GM19193 (cell line): ENCODE results near the gene ZNF263.

ENCODE experiments used
- POLR2A ChIP-seq: IDR thresholded peaks from 4 replicates; pipeline ENCODE4 v1.6.1; 2011; ENCODE audit not compliant: insufficient read depth, insufficient read length; ENCODE audit errors: extremely low read depth

The ZNF263 gene

DNA sequence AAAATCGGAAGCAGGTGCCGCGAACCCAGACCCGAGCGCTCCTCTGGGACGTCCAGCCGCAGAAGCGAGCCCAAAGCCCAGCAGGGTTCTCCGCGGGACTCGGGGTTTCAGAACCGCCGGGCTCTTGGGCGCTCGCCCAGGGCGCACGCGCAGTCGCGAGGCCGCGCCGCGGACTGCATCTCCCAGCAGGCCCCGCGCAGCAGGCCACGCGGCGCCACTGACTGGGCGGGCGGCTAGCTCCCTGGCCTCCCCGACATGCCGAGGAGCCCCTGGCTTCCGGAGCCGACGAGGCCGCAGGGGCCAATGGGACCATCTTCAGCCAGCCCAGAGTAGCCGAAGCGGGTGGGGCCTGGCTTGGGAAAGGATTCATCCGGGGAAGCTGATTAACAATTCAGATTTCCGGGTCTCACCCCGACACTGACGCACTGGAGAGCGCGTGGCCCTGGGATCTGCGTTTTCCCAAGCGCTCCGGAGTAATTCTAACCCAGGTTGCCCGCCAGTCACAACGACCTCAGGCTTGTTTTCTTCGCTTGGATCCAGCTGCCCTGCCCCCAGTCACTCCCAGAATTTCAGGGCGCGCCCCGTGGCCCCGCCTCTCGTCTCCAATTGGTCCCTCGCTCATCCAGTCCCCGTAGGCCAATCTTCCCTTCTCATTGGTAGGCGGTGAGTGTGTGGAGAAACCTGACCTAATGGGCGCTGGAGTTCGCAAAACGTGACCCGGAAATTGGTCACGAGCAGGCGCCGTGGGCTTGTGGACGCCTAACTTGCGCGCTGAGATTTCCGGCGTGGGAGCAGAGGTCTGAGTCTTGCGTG is at the start of gene ZNF263:
Gene ZNF263, plus strand, starts transcription at position 762 of the 813 bp plus-strand sequence. CDS start 328 bp downstream, outside the sequence.
- TF ChIP-seq POLR2A = peak; percentile 73

DNA sequence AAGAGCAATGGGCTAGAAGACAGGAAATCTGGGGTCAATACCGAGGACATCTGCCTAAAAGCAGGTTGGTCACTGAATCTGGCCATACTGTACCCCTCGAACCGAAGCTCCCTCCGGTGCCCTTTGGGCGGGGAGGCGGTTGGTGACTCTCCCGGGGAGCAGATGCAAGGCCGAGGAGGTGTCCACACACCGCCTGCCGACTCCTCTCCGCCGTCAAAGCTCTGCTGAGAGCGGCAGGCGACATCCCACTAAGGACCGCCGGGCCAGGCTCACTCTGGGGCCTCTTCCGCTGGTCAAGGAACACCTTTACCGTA is 48.8 kb upstream of the ZNF263 start:
- no peak for TF ChIP-seq POLR2A

DNA sequence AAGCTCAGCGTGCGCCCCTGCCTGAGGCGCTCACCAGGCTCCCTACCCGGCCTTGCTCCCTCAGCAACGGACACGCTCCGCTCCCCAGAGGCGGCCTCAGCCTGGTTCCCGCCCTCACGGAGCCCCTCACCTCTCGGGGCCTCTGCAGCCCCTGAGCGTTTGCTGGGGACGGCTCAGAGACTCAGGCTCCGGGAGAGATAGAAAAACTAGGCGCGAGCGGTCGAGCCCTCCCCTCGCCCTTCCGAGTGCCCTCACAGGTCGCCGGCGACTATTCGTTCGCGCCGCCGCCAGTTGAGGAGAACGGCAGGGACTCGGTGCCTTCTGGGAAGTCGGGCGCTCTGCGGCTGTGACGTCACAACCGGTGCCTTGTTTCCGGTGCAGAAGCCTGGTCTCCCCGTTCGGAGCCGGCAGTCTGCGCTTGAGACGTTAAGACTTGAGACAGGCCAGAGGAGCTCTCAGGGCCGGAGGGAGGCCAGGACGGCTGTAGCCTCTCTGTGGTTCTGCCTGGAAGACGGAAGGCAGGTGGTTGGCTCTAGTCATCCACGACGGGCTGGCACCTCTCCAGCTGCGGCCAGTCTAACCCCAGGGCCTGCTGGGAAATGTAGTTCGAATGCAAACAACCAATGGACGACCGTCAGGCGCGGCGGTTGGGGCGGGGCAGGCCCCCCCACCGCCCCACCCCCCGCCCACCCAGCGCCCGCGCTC is 48.3 kb upstream of the ZNF263 start, which contains the start of gene ZNF200:
Gene ZNF200, minus strand, starts transcription at position 302 of the 705 bp plus-strand sequence. CDS start 1,403 bp downstream, outside the sequence.
- peak; percentile 87 for TF ChIP-seq POLR2A

DNA sequence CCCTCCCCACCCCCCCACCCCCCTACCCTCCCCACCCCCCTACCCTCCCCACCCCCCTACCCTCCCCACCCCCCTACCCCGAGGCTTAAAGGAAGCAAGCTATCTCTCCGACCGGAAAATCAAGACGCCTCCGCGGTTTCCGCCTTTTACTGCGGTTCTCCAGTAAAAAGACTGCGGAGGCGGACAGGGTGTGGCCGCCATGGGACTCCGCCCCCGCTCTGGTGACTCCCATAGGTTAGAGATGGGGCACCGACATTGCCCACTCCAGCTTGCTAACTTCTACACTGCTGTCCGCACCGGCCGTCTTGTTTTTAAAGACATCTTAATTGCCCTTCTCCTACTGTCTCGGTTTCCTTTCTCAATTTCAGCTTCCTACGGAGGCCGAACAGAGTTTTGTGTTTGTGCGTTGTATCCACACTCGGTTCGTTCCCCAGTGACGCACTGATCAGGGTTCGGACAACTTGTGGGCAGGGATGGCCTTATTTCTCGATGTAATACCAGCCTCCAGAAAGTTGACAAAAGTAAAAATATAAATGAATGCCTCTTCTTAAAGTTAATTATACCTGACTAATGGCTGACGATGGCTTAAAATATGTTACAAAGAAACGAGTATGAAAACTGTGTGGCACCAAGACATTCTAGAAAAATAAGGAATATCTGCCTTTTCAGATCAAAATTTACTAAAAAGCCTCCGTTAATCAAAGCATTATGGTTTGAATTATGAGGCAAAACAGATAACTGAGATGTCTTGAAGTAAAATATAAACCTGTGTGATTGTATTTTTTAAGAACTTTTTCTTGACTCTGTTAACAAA is 47.2 kb upstream of the ZNF263 start:
- TF ChIP-seq POLR2A = no peak

DNA sequence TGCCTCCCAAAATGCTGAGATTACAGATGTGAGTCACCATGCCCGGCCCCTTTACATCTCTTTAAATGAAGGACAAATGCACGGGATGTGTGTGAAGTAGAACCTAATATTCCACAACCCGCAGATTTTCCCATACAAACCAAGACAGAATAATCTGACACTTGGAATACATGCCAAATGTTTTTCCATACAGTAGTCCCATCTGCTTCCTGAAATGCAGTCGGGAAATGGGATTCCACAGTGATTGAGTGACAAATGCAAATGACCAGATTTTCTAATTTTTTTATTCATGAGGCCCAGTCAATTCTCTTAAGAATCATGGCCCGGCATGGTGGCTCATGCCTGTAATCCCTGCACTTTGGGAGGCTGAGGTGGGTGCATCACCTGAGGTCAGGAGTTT is 41.5 kb upstream of the ZNF263 start:
- no peak for TF ChIP-seq POLR2A

DNA sequence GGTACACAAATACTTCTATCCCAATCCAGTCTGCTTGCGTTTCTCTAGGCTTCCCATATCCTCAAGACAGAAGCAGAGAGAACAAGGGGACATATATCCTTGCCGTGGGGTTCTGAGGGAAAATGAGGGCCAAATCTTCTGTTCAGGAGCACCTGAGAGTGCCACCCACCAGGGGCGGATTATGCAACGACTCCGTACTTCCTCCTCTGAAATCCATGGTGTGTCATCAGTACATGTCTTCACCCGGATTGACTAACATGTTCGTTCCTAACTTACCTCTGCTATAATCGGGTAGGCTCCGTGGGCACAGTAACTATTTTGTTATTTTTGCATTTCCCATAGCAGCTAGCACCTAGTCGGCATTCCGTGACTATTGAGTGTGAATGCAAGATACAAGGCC is 40.6 kb upstream of the ZNF263 start:
- no peak for TF ChIP-seq POLR2A

DNA sequence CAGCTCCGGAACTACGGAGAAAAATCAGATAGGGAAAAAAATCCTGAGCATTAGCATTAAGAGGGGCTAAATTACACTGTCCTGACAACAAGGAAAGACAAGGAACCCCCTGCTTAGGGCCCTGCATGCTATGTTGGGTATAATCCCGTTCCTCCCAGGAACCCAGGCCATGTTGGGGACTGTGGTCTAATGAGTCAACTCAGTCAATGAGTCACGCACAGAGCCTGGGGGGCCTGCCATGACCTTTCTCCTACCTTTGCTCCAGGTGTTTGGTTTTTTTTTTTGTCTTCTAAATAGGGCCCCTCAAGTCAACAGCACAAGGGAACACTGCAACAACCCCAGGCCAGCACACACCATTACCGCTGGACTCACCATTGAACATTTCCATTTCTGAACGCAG is 39.4 kb upstream of the ZNF263 start:
- no peak for TF ChIP-seq POLR2A

DNA sequence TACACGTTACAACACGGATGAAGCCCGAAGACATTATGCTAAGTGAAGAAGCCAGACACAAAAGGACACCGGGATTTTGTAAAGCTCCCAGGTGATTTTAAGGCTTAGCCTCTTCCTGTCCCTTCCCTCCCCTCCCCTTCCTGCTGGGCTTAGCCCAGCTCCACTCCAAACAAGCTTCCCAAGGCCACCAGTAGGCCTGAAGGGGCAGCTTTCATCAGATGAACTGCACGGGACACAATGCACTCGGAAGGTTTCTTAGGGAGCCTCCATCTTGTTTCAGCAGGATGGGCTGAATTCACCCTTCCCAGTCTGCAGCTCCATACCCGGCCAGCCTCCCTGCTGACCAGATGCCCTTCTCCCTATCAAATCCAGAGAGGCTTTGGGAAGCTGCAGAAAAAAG is 37.3 kb upstream of the ZNF263 start:
- TF ChIP-seq POLR2A = no peak

DNA sequence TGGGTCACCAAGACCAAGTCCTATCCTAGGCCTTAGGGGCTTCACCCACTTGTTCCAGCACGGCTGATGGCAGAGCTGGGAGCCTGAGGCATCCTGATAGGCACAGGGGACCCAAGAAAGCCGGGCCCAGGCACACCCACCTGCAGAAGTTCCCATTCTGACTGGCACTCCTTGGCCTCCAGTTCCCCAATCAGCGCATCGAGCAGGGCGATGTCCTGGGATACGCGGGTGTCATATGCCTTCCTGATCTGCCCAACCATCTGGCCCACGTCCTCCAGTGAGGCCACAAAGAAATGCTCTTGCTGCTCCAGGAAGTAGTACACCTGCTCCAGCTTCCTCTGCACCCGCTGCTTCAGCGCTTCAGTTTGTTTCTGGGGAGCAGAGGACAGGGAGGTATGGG is 36.4 kb upstream of the ZNF263 start:
- no peak for TF ChIP-seq POLR2A

DNA sequence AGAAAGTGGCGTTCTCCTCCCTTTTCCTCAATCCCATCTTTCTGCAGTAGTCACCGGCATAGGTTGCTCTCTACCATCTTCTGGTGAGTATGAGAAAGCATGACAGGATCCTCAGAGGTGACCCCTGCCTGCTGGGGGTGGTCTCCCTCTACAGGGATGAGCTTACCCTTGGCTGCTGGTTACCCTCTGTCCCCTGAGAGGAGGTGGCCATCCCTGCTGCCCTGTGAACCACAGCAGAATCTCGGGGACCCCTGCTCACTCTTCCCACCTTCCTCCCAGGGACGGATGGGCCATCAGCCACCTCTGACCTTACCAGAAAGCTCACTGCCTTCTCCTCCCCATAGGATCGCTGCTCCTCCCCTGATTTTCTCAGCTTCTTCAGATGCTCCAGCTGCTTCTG is 34.7 kb upstream of the ZNF263 start:
- TF ChIP-seq POLR2A = no peak

DNA sequence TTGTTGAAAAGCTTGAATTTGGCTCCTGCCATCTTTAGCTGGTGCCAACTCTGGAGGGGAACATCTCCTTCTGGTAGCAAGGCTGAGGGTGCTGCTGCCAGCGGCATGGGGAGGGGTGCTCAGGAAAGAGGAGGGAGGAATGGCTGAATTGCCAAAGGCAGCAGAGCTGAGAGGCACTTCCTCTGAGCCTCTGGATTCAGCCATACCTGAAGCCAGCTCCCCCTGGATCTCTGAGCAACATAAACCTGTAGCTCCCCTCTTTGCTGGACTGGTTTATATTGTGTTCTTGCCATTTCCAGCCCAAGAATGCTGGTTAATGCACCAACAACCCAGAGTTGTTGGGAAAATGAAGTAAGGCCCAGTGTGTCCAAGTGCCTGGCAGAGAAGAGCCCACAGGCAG is 34.3 kb upstream of the ZNF263 start:
- no peak for TF ChIP-seq POLR2A

DNA sequence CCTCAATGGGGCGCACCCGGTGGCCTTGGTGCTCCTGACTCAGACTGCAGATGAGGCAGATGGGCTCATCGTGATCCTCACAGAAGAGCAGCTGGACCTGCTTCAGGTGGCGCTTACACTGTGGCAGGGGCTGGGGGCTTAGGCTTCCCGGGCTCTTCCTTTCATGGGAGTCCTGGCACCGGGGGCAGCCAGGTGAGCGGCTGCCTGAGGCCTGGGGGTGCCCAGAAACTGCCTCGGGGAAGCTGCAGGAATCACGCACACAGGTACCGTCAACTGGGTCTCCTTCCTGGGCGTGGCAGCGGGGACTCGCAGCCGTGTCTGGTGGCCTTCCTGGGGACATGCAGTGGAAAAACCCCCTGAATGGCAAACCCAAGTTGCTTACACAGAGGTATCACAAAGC is 33.8 kb upstream of the ZNF263 start:
- TF ChIP-seq POLR2A = no peak

DNA sequence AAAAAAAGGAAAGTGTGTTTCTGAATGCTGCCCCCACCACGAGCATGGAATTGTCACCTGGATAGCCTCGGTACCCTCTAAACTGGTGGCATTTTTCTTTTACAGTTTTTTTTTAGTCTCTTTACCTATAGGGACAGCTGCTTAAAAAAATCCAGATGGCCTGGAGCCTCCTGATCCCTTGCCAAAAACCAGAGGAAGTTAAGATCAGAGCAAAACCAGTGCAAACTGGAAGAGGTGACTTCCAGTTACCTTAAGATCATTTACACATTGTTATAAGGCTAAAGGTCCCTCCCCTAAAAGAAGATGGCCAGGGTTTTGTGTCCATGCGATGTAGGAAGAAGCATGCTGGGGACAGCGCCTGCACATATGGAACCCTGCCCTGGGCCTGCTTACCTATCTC is 30.3 kb upstream of the ZNF263 start:
- TF ChIP-seq POLR2A = no peak

DNA sequence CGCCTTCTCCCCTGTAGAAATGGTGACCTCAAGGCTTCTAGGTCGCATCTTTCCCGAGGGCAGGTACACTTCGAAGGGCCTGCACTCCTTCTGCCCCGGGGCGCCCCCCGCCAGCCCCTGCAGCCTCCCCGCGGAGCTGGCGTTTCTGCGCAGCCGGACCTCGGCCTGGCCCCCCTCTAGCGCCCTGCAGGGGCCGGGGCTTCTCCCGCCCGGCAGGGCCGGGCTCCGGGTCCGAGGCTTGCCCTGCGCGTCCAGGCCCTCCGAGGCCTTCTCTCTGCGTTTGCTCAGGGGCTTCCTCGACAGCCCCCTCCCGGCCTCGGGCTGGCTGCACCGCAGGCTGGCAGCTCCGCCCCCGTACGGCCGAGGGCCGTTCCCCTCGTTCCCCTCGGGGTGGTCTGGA is 29.0 kb upstream of the ZNF263 start:
- TF ChIP-seq POLR2A = no peak

DNA sequence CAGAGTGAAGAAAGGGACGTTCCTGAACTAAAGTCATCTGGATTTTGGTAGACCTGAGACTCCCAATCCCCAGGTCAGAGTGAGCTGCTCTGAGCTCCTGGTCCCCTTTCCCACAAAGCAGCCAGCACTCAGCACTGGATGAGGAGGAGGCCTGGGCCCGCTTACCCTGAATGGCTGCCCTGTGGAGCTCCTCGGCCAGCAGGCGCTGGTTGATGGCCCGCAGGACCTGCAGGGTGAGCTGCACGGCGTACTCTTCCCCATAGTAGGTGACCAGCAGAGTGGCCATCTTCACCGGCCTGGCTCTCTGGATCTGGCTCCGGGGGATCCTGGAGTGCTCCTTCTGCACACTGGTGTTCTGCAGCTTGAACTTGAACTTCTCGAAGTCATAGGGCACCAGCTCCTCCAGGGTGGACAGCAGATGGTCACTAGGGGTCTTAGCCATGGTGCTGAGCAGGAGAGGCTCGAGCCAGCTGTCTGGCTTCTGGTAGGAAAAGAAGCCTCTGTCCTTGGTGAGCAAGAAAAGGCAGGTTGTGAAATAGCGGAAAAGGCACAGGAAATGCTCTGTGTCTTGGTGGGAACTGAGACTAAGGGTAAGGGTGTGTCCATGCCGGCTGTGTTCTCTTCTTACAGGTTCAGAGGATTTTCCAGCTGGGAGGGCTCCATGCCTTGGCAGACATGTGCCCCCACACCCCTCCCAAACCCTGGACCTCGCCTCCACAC is 27.0 kb upstream of the ZNF263 start, which contains the start of gene MEFV:
Gene MEFV, minus strand, starts transcription at position 488 of the 720 bp plus-strand sequence. Its CDS starts 46 bp downstream, at position 442.
- TF ChIP-seq POLR2A = no peak
